Cardiac fibroblast (primary cell): ENCODE data around the gene CARNS1.

Source experiments
- DNase-seq, 2 donors: peaks; one replicate each; pipeline versions ENCODE4 v3.0.0 to v3.0.0-alpha.2; 2010; ENCODE audit warnings: low read depth in 2 of 2
- H3K4me3 ChIP-seq, 2 donors: replicated peaks in 1 of 2; 1 replicate in 1 of 2; 2 replicates in 1 of 2; pipeline ENCODE4 v1.5.1; 2011; ENCODE audit warnings: low read depth in 2 of 2, low read length in 2 of 2, mild to moderate bottlenecking in 2 of 2, moderate library complexity in 1 of 2
- CTCF ChIP-seq: IDR thresholded peaks from one replicate; pipeline ENCODE4 v1.5.1; 2011; ENCODE audit warnings: low read depth, mild to moderate bottlenecking, low read length, inconsistent platforms

CARNS1 gene

GRCh38 chr11:67396587-67397389 lies 18.7 kb upstream of the CARNS1 start:
- TF ChIP-seq CTCF, result no peak
- DNase-seq, result no peak
- no peak overlapping the region for H3K4me3 ChIP-seq

- TF ChIP-seq CTCF, result no peak
- no peak overlapping the region for H3K4me3 ChIP-seq
- no peak for DNase-seq
Observed at GRCh38 chr11:67397536-67397935, 17.9 kb upstream of the CARNS1 start.

GRCh38 chr11:67397986-67398660 lies 17.4 kb upstream of the CARNS1 start:
- H3K4me3 ChIP-seq, result no peak overlapping the region
- no peak for TF ChIP-seq CTCF
- DNase-seq, result no peak

GRCh38 chr11:67398661-67399563 lies 16.6 kb upstream of the CARNS1 start:
- H3K4me3 ChIP-seq, result no peak overlapping the region
- DNase-seq, result no peak
- TF ChIP-seq CTCF, result no peak

GRCh38 chr11:67400251-67400941 lies 15.1 kb upstream of the CARNS1 start:
- no peak for TF ChIP-seq CTCF
- peak overlapping the region; percentile 97 to 99 for H3K4me3 ChIP-seq
- DNase-seq, result peak in 1 of 2 donors; percentile 37

- peak in 1 of 2 donors; percentile 15 for DNase-seq
- H3K4me3 ChIP-seq, result peak overlapping the region; percentile 97 to 99
- TF ChIP-seq CTCF, result no peak
Observed at GRCh38 chr11:67400942-67401494, 14.5 kb upstream of the CARNS1 start.
